CD4-positive, alpha-beta T cell treated with Interleukin-15 for 1 hour (primary cell): ENCODE measurements around the gene LEUTX.
"Not testable (repeated sequence)": the region's sequence is repeated elsewhere in the genome, so short reads cannot be mapped to it uniquely, and the experiment has no call there.

Experiments
- DNase-seq: peaks from one replicate; pipeline ENCODE4 v3.0.0-alpha.2; 2020

The LEUTX gene

DNA sequence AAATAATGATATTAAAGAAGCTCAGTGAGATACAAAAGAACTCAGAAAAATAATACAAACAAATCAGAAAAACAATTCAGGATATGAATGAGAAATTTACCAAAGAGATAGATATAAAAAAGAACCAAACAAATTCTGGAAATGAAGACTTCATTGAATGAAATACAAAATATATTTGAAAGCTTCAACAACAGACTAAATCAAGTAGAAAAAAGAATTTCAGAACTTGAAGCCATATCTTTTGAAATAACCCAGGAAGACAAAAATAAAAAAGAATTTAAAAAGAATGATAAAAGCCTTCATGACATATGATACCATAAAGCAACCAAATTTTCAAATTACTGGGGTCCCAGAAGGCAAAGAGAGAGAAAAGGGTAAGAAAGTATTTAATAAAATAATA, 9.6 kb downstream of the LEUTX start:
- no peak for DNase-seq

DNA sequence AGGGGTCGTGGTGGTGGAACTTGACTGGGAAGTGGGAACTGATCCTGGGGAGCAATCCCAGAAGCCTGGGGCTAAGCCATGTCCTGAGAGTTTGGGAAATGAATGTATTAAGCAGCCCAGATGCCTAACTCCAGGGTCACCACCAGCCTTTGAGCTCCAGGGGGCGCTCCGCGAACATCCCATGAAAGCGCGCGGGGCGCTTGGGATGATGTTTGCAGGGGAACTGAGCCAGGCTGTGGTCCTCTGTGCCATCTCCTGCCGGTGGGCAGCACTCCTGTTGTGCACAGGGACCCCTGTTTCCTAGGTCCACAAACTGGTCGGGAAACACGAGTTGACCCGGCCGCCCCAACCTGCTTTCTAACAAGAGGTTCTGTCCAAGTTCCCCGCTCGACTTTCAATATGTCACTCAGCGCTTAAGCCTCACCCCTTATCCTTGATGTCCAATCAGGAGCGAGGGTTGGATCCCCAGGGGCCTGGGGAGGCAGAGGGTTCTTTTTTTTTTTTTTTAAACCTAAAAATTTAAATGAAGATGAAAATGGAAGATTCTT, 14.4 kb downstream of the LEUTX start:
- DNase-seq: peak; percentile 72

DNA sequence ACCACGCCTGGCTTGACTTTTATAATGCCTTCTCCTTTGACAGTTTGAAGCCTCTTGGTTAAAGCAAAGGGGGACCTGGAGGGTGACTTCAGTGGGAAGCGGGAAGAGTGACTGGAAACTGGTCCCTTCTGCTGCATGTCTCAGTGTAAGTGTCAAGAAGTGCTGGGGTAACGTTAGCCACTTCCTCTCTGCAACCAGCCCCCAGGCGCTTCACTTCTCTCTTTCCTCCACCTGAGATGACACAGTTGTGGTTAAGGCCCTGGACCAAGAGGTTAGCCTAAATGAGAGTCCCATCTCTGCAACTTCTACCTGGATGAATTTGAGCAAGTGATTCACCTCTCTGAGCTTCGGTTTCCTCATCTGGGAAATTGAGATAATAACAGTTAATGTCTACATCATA, 16.3 kb downstream of the LEUTX start:
- no peak for DNase-seq

DNA sequence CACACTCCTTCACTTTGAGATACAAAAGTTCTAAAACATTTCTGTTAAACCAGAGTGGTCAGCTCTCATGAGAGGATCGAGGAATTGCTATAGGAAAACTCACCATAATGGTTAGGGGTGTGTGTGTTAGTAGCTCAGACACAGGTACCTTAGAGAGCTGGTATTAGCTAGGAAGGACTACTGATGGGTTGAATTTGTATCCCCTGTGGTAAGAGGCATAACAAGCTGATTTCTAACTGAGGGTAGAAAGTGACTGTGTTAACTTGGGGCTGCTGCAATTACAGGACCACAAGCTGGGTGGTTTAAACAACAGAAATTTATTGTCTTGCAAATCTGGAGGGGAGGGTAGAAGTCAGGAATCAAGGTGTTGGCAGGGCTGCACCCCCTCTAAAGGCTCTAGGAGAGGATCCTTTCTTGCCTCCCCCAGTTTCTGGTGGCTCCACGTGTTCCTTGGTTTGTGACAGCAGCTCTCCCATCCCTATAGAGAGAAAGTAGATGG, 17.4 kb downstream of the LEUTX start:
- DNase-seq: no peak

DNA sequence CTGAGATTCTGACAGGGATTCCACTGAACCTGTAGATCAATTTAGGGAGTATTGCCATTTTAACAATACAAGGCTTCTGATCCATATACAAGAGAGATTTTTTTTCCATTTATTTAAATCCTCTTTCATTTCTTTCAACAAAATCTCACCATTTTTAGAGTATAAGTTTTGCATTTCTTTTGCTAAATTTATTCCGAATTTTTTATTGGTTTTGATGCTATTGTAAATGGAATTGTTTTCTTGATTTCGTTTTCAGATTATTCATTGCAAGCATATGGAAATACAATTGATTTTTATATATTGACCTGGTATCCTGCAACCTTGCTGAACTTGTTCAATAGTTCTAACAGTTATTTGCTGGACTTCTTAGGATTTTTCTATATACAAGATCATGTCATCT, 18.4 kb downstream of the LEUTX start:
- DNase-seq: no peak

DNA sequence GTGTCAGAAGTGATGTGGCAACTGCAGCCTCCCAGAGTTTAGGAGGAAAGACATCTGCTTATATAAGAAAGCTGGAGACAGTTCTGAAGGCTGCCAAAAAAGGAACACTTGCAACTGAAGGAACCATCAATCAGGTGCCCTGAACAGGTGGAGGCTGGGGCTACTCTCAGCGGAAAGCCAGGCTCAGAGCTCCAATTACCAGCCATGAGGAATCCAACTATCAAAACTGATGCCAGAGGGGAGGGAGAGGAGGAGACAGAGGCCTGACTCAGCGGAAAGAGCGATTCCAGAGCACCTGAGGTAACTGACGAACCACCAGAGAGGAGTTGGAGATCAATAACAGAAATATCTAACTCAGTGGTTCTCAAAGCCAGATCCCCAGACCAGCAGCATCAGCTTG, 24.3 kb downstream of the LEUTX start:
- DNase-seq: no peak

DNA sequence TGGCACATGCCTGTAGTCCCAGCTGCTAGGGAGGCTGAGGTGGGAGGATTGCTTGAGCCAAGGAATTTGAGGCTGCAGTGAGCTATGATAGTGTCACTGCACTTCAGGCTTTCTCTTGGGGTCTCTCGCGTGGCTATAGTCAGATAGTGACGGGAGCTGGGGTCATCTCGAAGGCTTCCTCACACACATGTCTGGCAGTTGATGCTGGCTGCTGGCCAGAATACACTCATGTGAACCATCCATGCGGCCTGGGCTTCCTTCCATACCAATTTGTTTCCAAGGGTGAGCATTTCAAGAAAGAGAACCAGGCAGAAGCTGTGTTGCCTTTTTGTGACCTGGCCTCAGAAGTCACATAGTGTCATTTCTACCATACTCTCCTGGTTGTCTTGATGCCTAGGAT, 26.4 kb downstream of the LEUTX start:
- DNase-seq: no peak

DNA sequence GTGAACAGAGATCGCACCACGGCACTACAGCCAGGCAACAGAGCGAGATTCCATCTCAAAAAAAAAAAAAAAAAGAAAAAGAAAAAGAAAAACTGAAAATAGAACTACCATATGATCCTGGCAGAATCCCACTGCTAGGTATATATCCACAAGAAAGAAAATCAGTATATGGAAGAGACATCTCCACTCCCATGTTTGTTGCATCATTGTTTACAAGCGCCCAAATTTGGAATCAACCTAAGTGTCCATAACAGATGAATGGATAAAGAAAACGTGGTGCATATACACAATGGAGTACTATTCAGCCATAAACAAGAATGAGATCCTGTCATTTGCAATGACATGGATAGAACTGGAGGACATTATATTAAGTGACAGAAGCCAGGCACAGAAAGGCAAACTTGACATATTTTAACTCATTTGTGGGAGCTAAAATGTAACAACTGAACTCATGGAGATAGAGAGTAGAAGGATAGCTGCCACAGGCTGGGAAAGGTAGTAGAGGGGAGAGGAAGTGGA, 29.3 kb downstream of the LEUTX start:
- no peak for DNase-seq

DNA sequence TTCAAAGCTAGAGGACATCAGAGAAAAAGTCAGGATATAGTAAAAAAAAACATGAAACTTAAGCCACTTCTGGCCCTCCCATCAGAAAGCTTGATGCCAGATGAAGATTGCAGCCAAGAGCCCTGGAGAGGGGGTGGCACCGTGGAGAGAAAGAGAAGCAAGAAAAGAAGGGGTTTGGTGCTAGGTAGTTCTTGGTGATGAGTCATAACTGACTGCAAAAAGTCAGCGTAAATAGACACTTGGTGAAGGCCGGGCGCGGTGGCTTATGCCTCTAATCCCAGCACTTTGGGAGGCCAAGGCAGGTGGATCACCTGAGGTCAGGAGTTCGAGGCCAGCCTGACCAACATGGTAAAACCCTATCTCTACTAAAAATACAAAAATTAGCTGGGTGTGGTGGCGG, 30.0 kb downstream of the LEUTX start:
- not testable (repeated sequence) for DNase-seq

DNA sequence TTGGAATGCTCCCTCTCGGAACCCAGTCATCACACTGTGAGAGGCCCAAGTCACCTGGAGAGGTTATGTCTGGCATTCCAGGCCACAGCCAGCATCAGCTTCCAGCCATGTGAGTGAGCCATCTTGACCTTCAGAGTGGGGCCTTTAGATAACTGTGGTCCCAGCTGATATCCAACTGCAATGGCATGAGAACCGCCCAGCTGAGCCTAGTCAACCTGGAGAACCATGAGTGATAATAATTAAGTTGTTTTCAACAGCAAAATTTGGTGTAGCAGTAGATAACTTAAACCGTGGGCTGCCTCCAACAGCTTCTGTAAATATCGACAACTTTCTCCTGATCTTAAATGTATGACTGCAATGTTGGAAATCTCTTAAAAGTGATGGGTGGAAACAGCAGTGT, 30.7 kb downstream of the LEUTX start:
- no peak for DNase-seq

DNA sequence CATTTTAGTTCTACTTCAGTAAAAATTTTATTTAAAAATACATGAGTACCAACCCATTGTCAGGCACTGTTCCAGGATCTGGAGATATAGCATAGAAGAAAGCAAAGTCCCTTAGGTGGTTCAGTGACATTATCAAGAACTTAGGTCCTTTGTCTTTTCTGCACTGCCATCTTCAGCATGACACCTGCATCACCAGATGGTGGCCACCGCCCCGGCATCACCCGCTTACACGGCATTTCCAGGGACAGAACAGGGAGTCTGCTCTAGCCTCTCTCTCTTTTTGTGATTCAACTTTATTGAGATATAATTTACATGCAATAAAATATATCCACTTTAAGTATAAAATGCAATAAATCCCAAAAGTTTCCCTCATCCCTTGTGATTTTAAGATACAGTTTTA, 31.8 kb downstream of the LEUTX start:
- DNase-seq: no peak

DNA sequence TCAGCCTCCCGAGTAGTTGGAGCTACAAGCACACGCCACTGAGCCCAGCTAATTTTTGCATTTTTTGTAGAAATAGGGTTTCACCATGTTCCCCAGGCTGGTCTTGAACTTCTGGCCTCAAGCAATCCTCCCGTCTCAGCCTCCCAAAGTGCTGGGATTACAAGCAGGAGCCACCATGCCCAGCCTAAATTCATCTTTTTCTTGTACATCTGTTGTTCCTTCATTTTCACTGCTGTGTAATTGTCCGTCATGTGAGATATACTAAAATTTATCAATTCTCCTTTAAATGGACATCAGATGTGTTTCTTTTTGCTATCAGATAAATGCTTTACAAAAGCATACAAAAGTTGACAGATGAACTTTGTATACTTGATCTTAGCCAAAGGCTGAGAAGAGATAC, 32.4 kb downstream of the LEUTX start:
- no peak for DNase-seq

DNA sequence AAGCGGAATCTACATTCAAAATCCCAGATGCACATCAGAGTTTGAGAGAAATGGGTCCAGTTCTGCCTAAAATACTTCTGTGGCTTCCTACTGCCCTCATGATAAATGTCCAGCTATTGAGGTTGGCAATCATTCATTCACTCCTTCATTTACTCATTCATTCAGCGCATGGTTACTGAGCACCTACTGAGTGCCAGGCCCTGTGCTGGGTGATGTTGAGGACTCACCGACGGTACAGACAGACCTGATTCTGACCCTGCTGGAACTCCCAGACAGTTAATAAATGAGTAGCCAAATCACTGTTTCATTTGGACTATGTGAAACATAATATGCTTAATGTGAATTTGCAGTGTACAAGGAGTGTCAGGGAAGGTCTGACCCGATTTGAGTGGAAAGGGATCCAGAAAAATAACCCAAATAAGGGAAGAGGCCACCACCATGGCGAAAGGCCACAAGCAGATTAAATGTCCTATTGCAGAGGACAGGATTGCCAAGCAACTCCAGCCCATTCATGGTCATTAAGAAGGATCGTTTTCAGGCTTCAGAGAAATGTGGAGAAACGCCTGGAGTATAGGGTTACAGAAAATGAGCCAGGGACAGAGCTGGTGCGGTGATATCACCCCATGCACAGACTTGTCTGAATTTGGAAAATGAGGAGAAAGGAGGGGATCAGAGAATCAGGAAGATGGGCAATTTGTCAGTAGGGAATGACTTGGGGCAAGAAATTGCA, 34.8 kb downstream of the LEUTX start:
- no peak for DNase-seq

DNA sequence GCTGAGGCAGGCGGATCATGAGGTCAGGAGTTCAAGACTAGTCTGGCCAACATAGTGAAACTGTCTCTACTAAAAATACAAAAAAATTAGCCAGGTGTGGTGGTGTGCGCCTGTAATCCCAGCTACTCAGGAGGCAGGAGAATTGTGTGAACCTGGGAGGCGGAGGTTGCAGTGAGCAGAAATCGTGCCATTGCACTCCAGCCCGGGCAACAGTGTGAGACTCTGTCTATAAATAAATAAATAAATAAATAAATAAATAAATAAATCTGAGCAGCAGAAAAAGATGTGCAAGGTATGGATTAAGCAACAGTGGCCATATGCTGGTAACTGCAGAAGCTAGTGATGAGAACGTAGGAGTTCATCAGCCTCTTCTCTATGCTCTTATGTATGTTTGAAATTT, 35.5 kb downstream of the LEUTX start:
- DNase-seq: not testable (repeated sequence)

DNA sequence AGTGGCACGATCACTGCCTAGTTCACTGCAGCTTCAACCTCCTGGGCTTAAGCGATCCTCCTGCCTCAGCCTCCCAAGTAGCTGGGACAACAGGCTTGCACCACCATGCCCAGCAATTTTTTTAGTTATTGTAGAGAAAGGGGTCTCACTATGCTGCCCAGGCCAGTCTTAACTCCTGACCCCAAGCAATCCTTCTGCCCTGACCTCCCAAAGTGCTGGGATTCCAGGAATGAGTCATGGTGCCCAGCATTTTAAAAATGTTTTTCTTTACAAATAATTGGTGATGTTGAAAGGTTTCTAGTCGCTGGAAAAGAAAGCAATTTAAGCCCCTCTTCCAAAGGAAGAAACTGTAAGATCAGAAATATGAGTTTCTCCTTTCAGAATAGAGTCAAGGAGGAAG, 35.9 kb downstream of the LEUTX start:
- no peak for DNase-seq

DNA sequence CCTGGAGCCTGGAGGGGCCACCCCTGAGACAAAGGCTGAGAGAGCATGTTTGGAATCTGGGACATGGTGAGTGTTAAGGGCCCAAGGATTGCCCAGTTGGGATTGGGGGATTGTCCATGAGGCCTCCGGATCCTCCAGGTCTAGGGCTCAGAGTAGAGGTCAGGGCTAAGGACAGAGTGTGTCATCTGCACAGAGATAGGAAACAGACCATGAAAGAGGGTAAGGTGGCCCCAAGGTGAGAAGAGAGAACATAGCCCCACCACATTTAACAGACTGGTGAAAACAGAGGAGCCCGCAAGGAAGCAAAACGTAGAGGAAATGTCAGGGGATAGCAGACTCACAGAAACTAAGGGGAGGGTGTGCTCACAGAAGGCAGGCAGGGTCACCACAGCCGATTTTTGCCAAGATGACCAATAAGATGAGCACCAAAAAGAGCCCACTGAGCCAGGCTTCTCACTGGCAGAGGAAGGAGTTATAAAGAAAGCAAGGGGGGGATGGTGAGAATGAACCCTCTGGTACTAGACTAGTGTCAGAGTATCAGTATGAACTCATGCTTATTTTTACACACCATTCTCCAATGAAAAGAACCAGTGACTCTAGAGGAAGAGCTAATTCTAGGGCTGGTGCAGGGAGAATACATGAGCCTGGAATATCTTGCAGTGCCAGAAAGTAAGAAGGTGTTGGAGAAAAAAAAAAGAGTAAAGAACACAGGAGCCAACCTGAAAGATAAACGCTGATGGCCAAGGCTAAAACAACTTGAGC, 37.8 kb downstream of the LEUTX start:
- no peak for DNase-seq

DNA sequence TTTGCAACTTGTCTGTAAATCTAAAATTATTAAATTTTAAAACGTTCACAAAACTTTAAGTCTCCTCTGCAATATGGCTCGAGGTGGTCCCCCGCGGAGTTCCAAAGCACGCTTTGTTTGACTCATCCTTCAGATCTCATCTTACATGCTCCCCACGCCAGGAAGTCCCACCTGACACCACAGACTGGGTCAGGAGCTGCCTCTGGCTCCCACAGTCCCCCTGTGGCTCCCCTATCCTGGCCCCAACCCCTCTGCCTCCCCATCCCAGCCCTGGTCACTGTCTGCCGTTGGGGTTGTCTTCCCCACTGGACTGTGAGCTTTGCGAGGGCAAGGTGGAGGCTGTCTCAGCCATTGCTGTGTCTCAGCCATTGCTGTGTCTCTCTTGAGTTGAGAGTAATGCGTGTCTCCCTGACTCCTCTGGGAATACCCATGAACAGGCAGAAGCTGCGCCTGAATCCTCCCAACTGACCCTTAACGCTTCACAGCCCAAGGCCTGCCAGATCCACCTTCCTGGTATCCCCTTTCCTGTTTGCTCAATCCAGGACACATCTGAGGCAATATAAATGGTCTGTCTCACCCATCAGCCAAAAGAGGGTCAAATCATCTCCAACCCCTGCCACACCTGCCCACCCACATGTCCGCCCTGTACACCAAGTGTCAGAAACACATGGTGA, 39.4 kb downstream of the LEUTX start:
- DNase-seq: no peak

DNA sequence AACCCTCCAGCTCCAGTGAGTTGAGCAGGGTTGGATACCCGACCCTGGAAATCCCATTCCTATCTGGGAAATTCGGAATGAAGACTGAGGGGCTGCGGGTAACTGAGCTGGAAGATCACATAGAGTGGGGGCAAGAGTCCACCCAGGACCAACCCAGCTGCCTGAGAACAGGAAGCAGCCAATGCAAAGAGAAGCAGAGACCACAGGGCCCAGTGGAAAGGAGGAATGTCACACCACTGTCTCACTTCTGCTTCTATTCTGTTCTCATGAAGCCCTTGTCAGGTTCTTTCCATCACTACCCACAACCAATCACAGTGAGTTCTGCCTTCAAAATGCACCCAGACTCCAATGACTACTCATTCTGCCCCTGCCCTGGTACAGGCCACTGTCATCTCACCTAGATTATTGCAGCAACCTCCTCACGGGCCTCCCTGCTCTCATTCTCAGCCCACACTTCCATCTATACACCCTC, 40.0 kb downstream of the LEUTX start:
- DNase-seq: no peak

DNA sequence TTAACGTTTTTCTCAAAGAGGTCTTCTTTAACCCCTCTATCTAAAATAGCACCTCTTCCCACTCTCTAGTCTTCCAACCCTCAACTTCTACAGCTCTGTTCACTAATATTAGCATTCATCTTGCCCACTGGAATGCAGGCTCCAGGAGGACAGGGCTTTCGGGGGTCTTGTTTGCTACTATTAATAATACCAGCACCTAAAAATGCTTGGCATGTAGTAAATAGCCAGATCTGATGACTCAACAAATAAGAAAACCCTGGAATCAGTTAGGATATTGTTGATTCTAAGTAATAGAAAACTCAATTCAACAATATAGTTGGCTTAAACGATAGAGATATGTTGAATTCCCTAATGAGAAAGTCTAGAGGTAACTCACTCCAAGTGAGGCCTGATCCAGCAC, 41.1 kb downstream of the LEUTX start:
- DNase-seq: no peak

DNA sequence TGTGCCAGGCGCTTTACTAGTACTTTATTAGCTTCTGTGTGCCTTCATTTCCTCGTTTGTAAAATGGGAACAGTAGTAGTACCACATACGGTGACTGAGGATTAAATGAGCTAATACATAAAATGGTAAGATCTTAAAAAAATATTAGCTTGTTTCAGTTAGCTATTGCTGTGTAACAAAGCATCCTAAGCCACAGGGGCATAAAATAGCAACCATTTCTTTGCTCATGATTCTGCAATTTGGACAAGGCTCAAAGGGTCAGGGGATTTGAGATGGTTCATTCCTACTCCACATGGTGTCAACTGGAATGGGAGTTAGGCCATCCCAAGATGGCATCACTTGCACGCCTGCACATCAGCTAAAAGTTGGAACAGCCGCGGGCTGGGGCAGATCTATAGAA, 42.0 kb downstream of the LEUTX start:
- DNase-seq: no peak

DNA sequence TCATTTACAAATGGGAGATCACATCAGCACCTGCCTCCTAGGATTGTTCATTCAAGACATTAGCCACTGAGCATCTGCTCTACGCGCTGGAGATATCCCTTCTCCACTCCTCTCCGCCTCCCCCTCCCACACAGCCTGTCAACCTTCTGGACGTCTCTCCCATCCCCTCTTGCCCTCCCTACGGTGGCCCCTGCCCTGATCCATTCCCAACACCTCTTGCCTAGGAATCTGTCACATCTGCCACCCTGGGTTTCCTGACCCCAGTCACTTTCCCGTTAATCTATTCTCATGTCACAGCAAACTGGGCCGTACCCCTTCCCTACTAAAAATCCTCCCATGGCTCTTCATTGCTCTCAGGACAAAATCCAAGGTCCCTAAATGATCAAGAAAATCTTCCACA, 45.0 kb downstream of the LEUTX start:
- no peak for DNase-seq

DNA sequence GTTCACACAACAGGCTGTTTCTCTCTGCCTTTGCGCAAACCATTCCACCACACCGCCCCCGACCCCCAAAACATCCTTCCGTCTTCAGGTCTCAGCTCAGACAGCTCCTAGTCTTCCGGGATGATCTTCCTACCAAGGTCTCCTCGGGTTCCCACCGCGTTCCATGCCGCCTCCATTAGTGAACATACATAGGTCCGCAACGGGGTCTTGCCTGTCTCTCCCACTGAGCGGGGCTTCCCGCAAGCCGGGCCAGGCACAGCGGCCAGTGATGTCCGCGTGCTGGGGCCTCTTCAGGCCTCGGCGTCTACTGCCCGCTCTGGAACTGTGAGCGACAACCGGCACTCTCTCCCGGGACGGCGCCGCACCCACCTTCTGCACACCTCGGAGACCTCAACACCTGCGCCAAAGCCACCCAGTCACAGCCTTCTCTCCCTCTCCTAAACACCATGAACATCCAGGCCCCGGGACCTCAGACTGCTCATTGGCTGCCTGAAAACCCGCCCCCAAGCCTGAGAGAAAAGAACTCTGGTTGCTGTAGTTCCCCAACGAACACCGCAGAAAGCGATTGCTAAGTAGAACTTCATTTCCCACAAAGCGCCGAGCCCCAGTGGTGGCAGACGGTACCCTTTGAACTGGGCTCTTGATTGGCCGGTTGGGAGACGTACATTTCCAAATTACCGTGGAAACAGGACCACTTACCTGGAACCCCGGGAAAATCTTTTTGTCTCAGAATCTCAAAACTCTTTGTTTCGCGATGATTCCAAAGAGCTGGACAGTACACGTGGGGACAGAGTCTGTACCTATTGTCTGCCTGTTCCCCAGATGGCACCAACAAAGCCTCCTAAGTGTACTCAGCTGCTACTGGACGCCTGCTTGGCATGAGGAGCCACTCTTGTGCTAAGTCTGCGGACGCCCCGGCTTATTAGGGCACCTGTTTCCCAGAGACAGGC, 45.8 kb downstream of the LEUTX start:
- peak; percentile 91 for DNase-seq
